SK-N-SH (cell line): ENCODE results near the gene OXSR1. TPM values are rescaled to one million over a fixed set of nuclear protein-coding genes. Genes with fewer than 3 reads are reported as not detected.

Experiments used
- CTCF ChIA-PET: fragments of 300-600, 350-600 bp; formaldehyde crosslinking; extraction: SDS; loops from one replicate; lab custom pipeline; 2021; lab: Yijun Ruan, JAX
- POLR2A ChIA-PET: fragments of 350-600 bp; sonication (Branson Sonifier 250); formaldehyde crosslinking; extraction: SDS; loops from one replicate; lab custom pipeline; 2020; ENCODE audit warnings: antibody characterized with exemption, inconsistent platforms; lab: Yijun Ruan, JAX
- DNase-seq: peaks from one replicate; pipeline ENCODE4 v3.0.0; 2012
- H2AFZ ChIP-seq: fragments of 200-600 bp; sonication (generic); 2 replicates; pipeline ENCODE4 v1.8.1; 2016; ENCODE audit warnings: antibody characterized with exemption, mild to moderate bottlenecking, low read depth
- H3F3A ChIP-seq: fragments of 200-600 bp; sonication (generic); replicated peaks from 2 replicates; pipeline ENCODE3; 2016; ENCODE audit warnings: antibody characterized with exemption, mild to moderate bottlenecking; ENCODE audit not compliant: insufficient read depth
- H3K27ac ChIP-seq, 2 experiments: fragments of 200-500 bp in 1 of 2; fragments of 200-600 bp in 1 of 2; sonication (Bioruptor generic) in 1 of 2; sonication (generic), shearing (Covaris generic) in 1 of 2; 2 replicates each; pipeline versions ENCODE4 v1.5.1 to v1.6.1; 2014 to 2016; ENCODE audit warnings: low read depth in 2 of 2, inconsistent platforms in 1 of 2, low read length in 1 of 2, mild to moderate bottlenecking in 1 of 2, mixed read lengths in 1 of 2
- H3K27me3 ChIP-seq: fragments of 200-600 bp; sonication (generic), shearing (Covaris generic); 2 replicates; pipeline ENCODE4 v1.6.1; 2016; ENCODE audit warnings: mixed run types; ENCODE audit not compliant: insufficient read depth
- H3K36me3 ChIP-seq, 2 experiments: fragments of 200-500 bp in 1 of 2; fragments of 200-600 bp in 1 of 2; sonication (Bioruptor generic) in 1 of 2; sonication (generic) in 1 of 2; replicated peaks in 1 of 2; 2 replicates each; pipeline versions ENCODE3 to v1.5.1; 2014 to 2016; ENCODE audit warnings: low read length in 1 of 2, mild to moderate bottlenecking in 1 of 2; ENCODE audit not compliant: insufficient read depth in 2 of 2, control insufficient read depth in 1 of 2
- H3K4me1 ChIP-seq, 2 experiments: fragments of 200-500 bp in 1 of 2; fragments of 200-600 bp in 1 of 2; sonication (Bioruptor generic) in 1 of 2; sonication (generic), shearing (Covaris generic) in 1 of 2; 2 replicates each; pipeline versions ENCODE4 v1.5.1 to v1.6.1; 2014 to 2016; ENCODE audit warnings: low read depth in 1 of 2, low read length in 1 of 2, mixed run types in 1 of 2; ENCODE audit not compliant: insufficient read depth in 2 of 2, control insufficient read depth in 1 of 2
- H3K4me2 ChIP-seq: fragments of 200-600 bp; sonication (generic), shearing (Covaris generic); 2 replicates; pipeline ENCODE4 v1.6.1; 2017; ENCODE audit warnings: mixed run types
- H3K4me3 ChIP-seq, 2 experiments: fragments of 200-500 bp in 1 of 2; fragments of 200-600 bp in 1 of 2; sonication (Bioruptor generic) in 1 of 2; sonication (generic), shearing (Covaris generic) in 1 of 2; 2 replicates each; pipeline versions ENCODE4 v1.5.1 to v1.8.1; 2014 to 2016; ENCODE audit warnings: low read depth in 2 of 2, inconsistent platforms in 1 of 2, low read length in 1 of 2, mild to moderate bottlenecking in 1 of 2, mixed read lengths in 1 of 2, moderate library complexity in 1 of 2
- H3K79me2 ChIP-seq: fragments of 200-600 bp; sonication (generic); 2 replicates; pipeline ENCODE4 v1.8.1; 2017; ENCODE audit warnings: mild to moderate bottlenecking; ENCODE audit not compliant: insufficient read depth
- H3K9ac ChIP-seq: fragments of 200-600 bp; sonication (generic); 2 replicates; pipeline ENCODE4 v1.6.1; 2017; ENCODE audit warnings: mixed run types
- H3K9me2 ChIP-seq: fragments of 200-600 bp; sonication (generic); 2 replicates; pipeline ENCODE4 v1.6.1; 2017; ENCODE audit warnings: mixed run types
- H3K9me3 ChIP-seq: fragments of 200-600 bp; sonication (generic); 2 replicates; pipeline ENCODE4 v1.6.1; 2017; ENCODE audit warnings: mixed run types, mild to moderate bottlenecking, moderate library complexity
- H4K20me1 ChIP-seq: fragments of 200-600 bp; sonication (generic); 2 replicates; pipeline ENCODE4 v1.6.1; 2017; ENCODE audit warnings: mild to moderate bottlenecking, mixed run types; ENCODE audit not compliant: insufficient read depth
- CHD2 ChIP-seq: fragments of 150-350 bp; IDR thresholded peaks from 2 replicates; pipeline ENCODE4 v1.6.1; 2018; ENCODE audit warnings: low read length; ENCODE audit not compliant: partially characterized antibody
- EZH2phosphoT487 ChIP-seq: fragments of 200-600 bp; sonication (generic); IDR thresholded peaks from 2 replicates; pipeline ENCODE4 v1.6.1; 2017; ENCODE audit warnings: low read depth, mixed run types, mild to moderate bottlenecking, antibody characterized with exemption, moderate library complexity, borderline replicate concordance
- FOSL2 ChIP-seq: IDR thresholded peaks from 2 replicates; pipeline ENCODE4 v1.4.0; 2012; ENCODE audit warnings: low read depth, mild to moderate bottlenecking, moderate library complexity, borderline replicate concordance
- GATA2 ChIP-seq: sonication (generic); formaldehyde crosslinking; IDR thresholded peaks from 2 replicates; pipeline ENCODE4 v1.5.0; 2020; ENCODE audit warnings: mild to moderate bottlenecking, missing genetic modification reagents
- IRF3 ChIP-seq: fragments of 150-350 bp; IDR thresholded peaks from 2 replicates; pipeline ENCODE4 v1.6.1; 2016; ENCODE audit warnings: mild to moderate bottlenecking, low read depth, low read length
- POLR2AphosphoS5 ChIP-seq: IDR thresholded peaks from 2 replicates; pipeline ENCODE4 v1.6.1; 2012; ENCODE audit warnings: low read depth, low read length
- RCOR1 ChIP-seq: fragments of 150-350 bp; IDR thresholded peaks from 2 replicates; pipeline ENCODE4 v1.6.1; 2017; ENCODE audit warnings: antibody characterized with exemption, low read length
- RFX5 ChIP-seq: IDR thresholded peaks from 2 replicates; pipeline ENCODE4 v1.6.1; 2012; ENCODE audit warnings: mild to moderate bottlenecking, improper control_type of control experiment, low read length
- SMC3 ChIP-seq: IDR thresholded peaks from 2 replicates; pipeline ENCODE4 v1.6.1; 2012; ENCODE audit warnings: low read depth, low read length, improper control_type of control experiment
- TEAD4 ChIP-seq: IDR thresholded peaks from 2 replicates; pipeline ENCODE4 v1.4.0; 2012; ENCODE audit warnings: mild to moderate bottlenecking, borderline replicate concordance; ENCODE audit not compliant: insufficient read depth
- USF1 ChIP-seq: IDR thresholded peaks from 2 replicates; pipeline ENCODE4 v1.4.0; 2012; ENCODE audit warnings: low read depth, borderline replicate concordance
- USF2 ChIP-seq: fragments of 150-350 bp; IDR thresholded peaks from 2 replicates; pipeline ENCODE4 v1.6.1; 2017; ENCODE audit warnings: antibody characterized with exemption, low read length, low read depth, borderline replicate concordance
- whole genome bisulfite sequencing: methylation state at CpG from one replicate; pipeline ENCODE4 v1.1.6; 2017; ENCODE audit warnings: low lambda C conversion rate; 5-methylcytosine and 5-hydroxymethylcytosine counted together
- polyA plus RNA-seq, 3 experiments: library from polyadenylated mRNA; depleted of rRNA; stranded (reverse); fragments of >200 nt; gene quantifications; 2 replicates each; pipeline ENCODE4 v1.2.3, GENCODE V29; 2012

OXSR1 gene
- polyA plus RNA-seq, 1 of the 3 experiments (the other 2 are of a cell fraction), result 22.3 TPM

GRCh38 chr3:38254872-38255271 is 89.5 kb downstream of the OXSR1 start (continued):
- no peak for TF ChIP-seq CHD2

GRCh38 chr3:38255627-38256026 is 90.3 kb downstream of the OXSR1 start:
- no peak overlapping the region for H3K27ac ChIP-seq
- H3F3A ChIP-seq, result peaks cover 4% of the 10 kb centered on the region
- H3K4me3 ChIP-seq, result no peak overlapping the region
- H3K27me3 ChIP-seq, result no peaks in the 10 kb centered on the region
- no peak overlapping the region for H2AFZ ChIP-seq
- H3K36me3 ChIP-seq, result peaks cover 60 to 63% of the 10 kb centered on the region in 2 experiments
- no peak overlapping the region for H3K4me2 ChIP-seq
- no peaks in the 10 kb centered on the region for H3K9me2 ChIP-seq
- 100% methylated on average over 1 of the region's 1 CpG for WGBS
- peaks cover 5% of the 10 kb centered on the region; the same call in 1 of the 2 replicates for H3K79me2 ChIP-seq
- no peaks in the 10 kb centered on the region for H4K20me1 ChIP-seq
- no peaks in the 10 kb centered on the region; a peak in 1 of 4 replicates for H3K4me1 ChIP-seq
- TF ChIP-seq IRF3 (no peak), SMC3 (no peak), RFX5 (no peak), RCOR1 (no peak), FOSL2 (no peak), GATA2 (CRISPR knock-in tag) (no peak), TEAD4 (no peak), POLR2AphosphoS5 (no peak), USF1 (no peak)
- ChIA-PET CTCF (interaction anchor here (0.7 to 3.0 kb wide), 3 partner anchors 8 to 91 kb away, joined by 3 to 8 read pairs (median 4); partner anchors contain the start of gene XYLB), POLR2A (no interaction called here)
- no peaks in the 10 kb centered on the region for H3K9me3 ChIP-seq
- DNase-seq, result no peak
- H3K9ac ChIP-seq, result no peak overlapping the region

- Histone ChIP-seq H3K9ac (no peak overlapping the region), H3K4me2 (no peak overlapping the region), H3K9me2 (no peaks in the 10 kb centered on the region), H3K4me3 (no peak overlapping the region), H3K9me3 (no peaks in the 10 kb centered on the region), H3F3A (peaks cover 4% of the 10 kb centered on the region), H3K27ac (no peak overlapping the region), H2AFZ (no peak overlapping the region), H3K79me2 (peaks cover 5% of the 10 kb centered on the region; the same call in 1 of the 2 replicates), H4K20me1 (no peaks in the 10 kb centered on the region), H3K27me3 (no peaks in the 10 kb centered on the region), H3K4me1 (no peaks in the 10 kb centered on the region; a peak in 1 of 4 replicates), H3K36me3 (peaks cover 43 to 45% of the 10 kb centered on the region in 2 experiments)
- no peak for DNase-seq
- 56% methylated on average over 1 of the region's 1 CpG for WGBS
- ChIA-PET POLR2A (no interaction called here), CTCF (interaction anchor here (3.0 kb wide), 1 partner anchor 89 kb away, joined by 8 read pairs; the partner anchor contains the start of gene XYLB)
- no peak for TF ChIP-seq USF2
- no peak for TF ChIP-seq CHD2
- no peak for TF ChIP-seq RFX5
- no peak for TF ChIP-seq EZH2phosphoT487
Observed at GRCh38 chr3:38257583-38257982, 92.2 kb downstream of the OXSR1 start.
